NCI-H2029 (cell line): ENCODE data around the gene GPSM1.

Experiments used
- DNase-seq: peaks from one replicate; lab custom pipeline; 2025; lab: John Stamatoyannopoulos, UW

GPSM1 gene

DNA sequence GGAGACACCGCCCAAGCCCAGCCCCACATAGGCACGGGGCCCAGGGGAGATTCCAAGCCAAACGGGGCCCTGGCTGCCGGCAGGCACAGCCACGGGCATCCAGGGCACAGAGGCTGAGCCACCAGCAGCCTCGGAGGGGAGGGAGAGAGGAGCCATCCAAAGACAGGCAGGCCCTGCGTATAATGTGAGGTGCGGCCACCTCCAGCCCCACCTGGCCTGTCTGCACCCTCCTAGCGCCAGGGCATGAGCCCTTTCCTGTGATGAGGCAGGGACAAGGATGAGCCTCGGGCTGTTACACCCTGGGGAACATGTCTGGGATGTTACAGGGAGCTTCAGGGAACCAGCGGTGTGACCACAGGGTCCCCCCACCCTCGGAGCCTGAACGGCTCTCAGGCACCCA is 22.4 kb upstream of the GPSM1 start:
- DNase-seq, result no peak

GRCh38 chr9:136305804-136306203 is 21.5 kb upstream of the GPSM1 start:
- DNase-seq, result no peak

DNA sequence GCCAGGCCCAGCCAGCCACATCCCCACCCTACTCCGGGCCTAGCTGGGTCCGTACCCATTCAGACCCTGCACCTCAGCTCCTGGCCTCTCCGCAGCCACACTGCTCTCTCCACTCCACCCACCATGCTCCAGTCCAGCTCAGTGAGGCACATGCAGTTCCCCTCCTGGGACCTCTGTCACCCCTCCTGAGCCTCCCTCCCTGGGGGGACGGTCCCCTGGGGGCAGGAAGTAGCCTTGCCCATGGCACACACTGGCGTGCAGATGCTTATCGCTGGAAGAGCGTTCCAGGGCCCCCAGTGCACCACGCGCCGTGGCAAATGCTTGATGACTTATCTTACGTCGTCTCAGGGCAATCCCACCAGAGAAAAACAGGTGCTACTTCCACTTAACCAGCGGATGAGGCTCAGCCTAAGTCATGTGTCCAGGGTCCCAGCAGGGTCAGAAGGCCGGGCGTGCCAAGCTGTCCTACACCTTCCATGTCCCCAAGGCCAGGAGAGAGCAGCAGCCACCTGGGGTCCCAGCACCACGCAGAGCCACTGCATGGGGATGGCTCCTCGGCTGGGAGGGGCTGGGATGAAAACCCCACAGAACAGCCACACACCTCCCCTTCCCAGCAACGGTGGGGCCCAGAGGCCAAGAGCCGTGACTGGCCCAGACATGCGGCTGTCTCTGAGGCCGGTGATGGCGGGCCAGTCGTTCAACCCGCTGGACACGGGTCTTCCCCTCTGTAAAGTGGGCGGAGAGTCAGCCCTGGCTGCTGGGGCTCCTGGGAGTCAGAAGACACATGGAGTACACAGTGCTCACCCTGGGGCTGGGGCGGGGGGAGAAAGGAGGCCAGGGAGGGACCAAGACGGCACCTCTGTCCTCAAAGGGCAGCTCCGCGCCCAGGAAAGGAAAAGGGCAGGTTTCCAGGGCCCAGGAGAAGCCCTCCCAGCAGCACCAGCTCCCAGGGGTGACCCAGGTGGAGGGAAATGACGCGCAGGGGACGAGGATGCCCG is 20.8 kb upstream of the GPSM1 start:
- no peak for DNase-seq

DNA sequence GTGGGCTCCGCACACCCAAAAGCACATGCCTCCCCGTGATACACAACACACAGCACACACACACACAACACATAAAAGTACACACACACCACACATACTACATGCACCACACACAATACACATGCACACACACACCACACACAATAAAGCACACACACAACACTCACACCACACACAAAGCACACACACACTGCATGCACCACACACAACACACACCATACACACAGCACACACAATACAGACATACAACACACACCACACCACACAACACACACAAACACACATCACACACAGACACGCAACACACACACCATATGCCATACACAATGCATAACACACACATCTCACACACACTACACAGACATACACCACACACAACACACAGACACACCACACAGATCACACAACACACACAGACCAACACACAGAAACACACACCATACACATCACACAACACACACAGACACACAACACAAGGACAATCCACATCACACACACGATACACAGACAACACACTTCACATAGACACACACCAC is 20.1 kb upstream of the GPSM1 start:
- no peak for DNase-seq

- DNase-seq, result no peak
Measured at GRCh38 chr9:136308006-136308701, 19.2 kb upstream of the GPSM1 start.

DNA sequence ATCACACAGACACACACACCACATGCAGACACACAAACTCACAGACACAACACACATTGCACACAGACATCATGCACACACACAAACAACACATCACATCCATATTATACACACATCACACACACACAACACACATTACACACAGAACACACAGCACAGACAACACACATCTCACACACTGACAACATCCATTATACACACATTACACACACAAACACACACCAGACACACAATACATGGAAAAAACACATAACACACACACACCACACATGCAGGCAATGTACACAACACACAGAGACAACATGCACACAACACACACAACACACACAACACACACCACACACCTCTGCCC is 18.7 kb upstream of the GPSM1 start:
- DNase-seq, result no peak

- DNase-seq, result peak; percentile 69
Measured at GRCh38 chr9:136309101-136309801, 18.1 kb upstream of the GPSM1 start.

- DNase-seq, result no peak
Measured at GRCh38 chr9:136309806-136310220, 17.5 kb upstream of the GPSM1 start.

DNA sequence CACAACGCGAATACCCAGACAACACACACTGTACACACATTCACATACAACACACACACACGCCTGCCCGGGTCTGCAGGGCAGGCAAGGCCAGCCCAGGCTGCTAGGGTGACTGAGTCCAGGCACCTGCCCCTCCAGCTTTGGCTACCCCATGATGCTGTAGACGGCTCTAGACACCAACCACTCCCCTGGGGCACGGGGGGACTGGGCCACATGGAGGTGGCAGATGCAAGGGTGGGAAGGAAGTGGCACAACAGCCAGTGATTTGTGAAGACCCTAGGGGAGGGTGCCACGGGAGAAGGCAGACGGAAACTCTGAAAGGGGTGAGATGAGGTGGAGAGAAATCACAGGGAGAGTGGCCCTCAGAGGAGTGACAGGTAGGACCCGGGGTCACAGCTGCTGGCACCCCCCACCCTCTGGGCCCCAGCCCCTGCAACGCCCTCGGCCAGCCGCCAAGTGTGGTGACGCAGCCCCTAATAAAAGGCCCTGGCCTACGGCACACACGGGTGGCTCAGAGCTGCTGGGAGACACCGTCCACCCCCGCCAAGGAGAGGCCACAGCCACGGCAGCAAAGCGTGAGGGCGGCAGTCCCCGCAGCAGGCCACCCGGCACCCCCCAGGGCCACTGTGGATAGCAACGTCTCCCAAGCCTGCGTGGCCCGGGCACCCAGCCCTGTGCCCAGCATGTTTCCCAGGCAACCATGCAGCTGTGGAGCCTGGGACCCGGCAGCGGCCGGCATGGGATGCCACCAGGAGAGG is 16.9 kb upstream of the GPSM1 start:
- no peak for DNase-seq

DNA sequence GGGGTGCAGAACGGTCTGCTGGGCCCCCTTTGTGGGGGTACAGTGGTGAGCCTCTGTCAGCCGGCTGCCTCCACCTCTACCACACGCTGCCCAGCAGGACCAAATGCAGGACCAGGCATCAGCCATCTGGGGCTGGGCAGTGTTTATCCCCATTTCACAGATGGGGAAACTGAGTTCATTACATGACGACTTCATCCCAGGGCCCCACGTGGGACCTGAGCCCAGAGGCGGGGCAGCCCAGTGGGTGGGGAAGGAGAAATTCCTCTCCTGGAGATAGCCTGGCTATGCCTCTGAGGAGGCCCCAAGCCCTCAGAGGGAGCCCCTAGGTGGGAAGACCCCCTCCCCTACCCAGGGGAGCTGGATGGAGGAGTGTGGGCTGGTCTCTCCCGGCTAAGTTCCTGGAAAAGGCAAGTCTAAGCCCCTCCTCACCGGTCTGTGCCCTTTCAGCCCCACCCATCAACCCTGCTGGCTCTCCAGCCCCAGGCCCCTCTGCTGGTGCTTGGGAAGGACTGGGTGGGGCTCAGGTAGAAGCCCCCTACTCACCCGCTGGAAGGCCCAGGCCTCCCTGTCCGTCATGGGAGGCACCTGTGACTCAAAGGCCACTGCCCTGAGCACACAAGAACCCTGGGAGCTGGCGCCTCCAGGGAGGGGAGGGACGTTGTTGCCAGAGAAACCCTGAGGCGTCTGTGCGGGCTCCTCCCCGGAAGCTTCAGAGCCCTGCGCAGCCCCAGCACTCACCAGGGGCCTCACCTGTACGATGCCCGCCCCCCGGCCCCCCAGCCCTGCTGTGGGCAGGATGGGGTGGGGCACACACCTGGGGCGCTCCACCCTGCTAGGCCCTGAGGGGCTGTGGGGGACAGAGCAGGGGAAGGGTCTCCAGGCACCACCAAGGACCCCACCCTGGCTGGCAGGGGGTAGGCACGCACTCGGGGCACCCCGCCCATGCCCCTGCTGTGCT is 16.0 kb upstream of the GPSM1 start:
- DNase-seq, result peak; percentile 18

DNA sequence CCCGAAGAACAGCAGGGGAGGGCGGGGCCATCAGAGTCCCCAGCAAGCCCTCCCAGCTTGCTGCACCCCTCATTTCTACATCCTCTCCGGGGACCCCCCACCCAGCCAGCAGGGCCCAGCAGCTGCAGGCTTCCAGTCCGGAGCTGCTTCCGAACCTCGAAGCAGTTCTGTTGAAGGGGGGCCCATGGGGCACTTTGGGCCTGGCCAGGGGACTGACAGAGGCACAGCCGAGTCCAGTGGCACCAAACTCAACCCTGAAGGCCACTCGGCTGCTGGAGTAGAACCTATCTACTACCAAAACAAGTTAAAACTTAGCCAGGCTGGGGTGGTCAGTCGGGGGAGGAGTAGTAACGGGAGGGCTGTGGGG is 15.3 kb upstream of the GPSM1 start:
- DNase-seq, result no peak

DNA sequence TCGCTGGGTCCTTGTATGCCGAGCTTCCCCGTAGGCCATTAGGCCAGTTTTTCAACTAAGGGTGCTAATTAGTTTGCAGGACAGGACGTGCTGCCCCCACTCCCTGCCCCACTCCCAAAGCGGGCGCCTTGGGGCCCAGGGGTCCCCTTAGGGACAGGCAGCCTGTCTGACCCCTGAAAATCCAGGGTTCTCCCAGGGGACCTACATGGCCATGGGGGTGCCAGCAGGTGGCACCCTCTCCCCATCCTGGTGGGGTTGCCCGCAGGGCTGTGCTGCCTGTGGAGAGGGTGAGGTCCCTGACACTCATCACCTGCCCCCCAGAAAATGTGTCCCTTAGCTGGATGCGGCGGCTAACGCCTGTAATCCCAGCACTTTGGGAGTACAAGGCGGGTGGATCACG is 14.9 kb upstream of the GPSM1 start:
- no peak for DNase-seq

DNA sequence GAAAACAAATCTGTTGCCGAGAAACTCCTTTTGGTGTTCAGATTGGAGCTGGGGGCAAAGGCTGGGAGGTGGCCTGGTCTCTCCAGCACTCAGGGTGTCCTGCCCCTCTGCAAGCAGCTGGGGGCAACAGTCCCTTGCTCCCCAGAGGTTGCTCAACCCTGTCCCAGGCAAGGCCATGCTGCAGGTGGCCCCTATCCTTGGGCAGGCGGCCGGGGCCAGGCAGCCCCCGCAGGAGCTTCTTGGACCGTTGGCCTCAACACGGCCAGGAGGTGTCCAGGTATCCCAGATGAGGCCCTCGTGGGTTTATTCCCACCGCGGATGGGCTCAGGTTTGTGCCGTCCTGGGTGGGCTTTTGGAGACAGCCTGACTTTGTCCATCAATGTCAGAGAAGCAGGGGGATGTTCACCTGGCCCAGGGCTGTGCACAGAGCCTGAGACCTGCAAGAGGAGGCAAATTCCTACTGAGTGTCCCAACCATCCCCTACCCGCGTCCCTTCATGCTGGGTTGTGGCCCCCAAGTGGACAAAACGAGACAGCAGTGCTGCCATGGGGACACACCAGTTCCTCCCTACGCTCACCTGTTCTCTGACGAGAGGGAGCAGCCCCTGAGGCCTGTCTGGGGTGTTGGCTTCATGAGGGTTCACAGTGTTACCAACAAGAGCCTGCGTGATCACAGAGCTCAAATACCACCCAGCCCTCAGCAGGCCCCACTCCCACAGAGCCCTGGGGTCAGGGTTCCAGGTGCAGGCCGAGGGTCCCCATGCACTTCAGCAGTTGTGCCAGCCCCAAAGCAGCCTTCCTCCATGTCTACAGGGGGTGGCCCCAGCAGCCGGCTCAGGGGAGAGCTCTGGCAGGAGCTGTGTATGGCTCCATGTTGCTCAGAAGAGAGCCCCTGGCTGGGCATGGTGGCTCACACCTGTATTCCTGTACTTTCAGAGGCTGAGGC is 14.0 kb upstream of the GPSM1 start:
- DNase-seq, result no peak

DNA sequence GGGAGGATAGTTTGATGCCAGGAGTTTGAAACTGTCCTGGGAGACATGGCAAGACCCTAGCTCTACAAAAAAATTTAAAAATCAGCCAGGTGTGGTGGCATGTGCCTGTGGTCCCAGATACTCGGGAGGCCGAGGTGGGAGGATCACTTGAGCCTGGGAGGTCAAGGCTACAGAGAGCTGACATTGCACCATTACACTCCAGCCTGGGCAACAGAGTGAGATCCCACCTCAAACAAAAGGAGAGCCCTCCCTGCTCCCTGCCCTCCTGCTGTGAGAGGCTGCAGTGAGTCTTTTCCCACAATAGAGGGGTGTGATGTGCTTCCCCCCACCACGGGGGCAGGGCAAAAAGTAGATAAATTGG is 13.3 kb upstream of the GPSM1 start:
- no peak for DNase-seq

GRCh38 chr9:136314944-136315343 is 12.4 kb upstream of the GPSM1 start:
- DNase-seq, result no peak

- DNase-seq, result no peak
Measured at GRCh38 chr9:136316271-136316751, 11.0 kb upstream of the GPSM1 start.

- no peak for DNase-seq
Measured at GRCh38 chr9:136316896-136317676, 10.3 kb upstream of the GPSM1 start.

DNA sequence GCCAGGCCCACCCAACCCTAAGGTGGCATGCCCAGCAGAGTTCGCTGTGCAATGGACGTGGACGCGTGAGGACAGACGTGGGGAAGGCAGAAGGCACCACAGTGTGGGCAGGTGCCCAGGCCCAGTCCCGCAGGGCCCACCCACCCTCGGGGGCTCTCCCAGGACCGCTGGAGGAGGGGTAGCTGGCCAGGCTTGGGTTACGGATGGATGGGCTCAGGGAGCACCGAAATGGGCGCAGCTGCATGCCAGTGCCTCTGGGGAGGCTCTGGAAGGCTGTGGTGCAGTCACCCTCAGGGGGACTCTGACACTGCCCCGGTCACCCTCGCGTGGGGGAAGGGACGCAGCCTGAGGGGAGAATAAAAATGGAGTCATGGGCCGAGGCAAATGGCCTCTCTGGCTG is 9.6 kb upstream of the GPSM1 start:
- no peak for DNase-seq
